Sigmoid colon (tissue), 4 donors: Measurements from ENCODE around the gene ANKH.

Experiments
- EP300 ChIP-seq, 4 donors: sonication (generic); formaldehyde crosslinking; IDR thresholded peaks; one replicate each; pipeline ENCODE4 v1.6.1; 2017; ENCODE audit warnings: antibody characterized with exemption in 4 of 4
- POLR2A ChIP-seq, 2 donors: fragments of 450-650 bp; IDR thresholded peaks; one replicate each; pipeline ENCODE4 v1.6.1; 2016; ENCODE audit warnings: antibody characterized with exemption in 2 of 2, mild to moderate bottlenecking in 2 of 2, moderate library complexity in 2 of 2
- POLR2AphosphoS5 ChIP-seq, 4 donors: sonication (generic); formaldehyde crosslinking; IDR thresholded peaks; one replicate each; pipeline ENCODE4 v1.6.1; 2017; ENCODE audit warnings: antibody characterized with exemption in 4 of 4
- TF ChIP-seq, protein P1 (sequence below), 4 experiments: fragments of 450-650 bp in 3 of 4; fragments of 200-600 bp in 1 of 4; IDR thresholded peaks; one replicate each; pipeline ENCODE4 v1.5.1; 2016 to 2019; ENCODE audit warnings: antibody characterized with exemption in 4 of 4, mild to moderate bottlenecking in 3 of 4, moderate library complexity in 2 of 4

DNA sequence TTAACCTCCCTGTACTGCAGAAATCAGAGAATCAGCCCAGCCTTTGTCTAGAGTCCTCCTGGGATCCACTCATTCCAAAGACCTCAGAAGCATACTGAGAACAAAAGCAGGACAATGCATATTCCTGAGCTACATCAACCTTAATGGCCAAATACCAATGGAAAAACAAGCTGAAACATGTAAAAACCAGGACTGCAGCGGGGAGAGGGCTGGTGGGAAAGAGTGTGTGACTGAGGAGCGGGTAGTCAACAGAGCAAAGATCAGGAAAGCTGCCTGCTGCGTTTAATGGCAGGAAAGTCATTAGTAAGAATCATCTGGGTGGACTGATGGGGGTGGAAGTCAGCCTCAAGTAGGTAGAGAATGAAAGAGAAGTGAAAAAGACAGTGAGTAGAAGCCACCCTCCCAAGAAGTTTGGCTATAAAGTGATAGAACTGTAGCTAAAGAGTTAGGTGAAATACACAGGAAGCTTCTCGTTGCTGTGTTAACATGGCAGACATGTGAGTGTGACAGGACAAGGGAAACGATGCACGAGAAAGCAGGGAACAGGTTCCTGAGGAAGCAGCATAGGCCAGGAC, 119.0 kb downstream of the ANKH start:
- TF ChIP-seq POLR2A (IDR thresholded peaks at IDR 0.05), result no peak
- TF ChIP-seq, protein P1, sequence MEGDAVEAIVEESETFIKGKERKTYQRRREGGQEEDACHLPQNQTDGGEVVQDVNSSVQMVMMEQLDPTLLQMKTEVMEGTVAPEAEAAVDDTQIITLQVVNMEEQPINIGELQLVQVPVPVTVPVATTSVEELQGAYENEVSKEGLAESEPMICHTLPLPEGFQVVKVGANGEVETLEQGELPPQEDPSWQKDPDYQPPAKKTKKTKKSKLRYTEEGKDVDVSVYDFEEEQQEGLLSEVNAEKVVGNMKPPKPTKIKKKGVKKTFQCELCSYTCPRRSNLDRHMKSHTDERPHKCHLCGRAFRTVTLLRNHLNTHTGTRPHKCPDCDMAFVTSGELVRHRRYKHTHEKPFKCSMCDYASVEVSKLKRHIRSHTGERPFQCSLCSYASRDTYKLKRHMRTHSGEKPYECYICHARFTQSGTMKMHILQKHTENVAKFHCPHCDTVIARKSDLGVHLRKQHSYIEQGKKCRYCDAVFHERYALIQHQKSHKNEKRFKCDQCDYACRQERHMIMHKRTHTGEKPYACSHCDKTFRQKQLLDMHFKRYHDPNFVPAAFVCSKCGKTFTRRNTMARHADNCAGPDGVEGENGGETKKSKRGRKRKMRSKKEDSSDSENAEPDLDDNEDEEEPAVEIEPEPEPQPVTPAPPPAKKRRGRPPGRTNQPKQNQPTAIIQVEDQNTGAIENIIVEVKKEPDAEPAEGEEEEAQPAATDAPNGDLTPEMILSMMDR (IDR thresholded peaks at IDR 0.05), result no peak
- TF ChIP-seq POLR2AphosphoS5 (IDR thresholded peaks at IDR 0.05), result no peak
- TF ChIP-seq EP300 (IDR thresholded peaks at IDR 0.05), result no peak
